Hepatic stellate cell (primary cell): ENCODE measurements around the gene PARD3.
A peak's percentile ranks its signal among the peaks of the same experiment; 100 is the strongest.
"Not testable (repeated sequence)": the region's sequence is repeated elsewhere in the genome, so short reads cannot be mapped to it uniquely, and the experiment has no call there.

Experiments used
- DNase-seq: peaks from one replicate; pipeline ENCODE4 v3.0.0; 2011; ENCODE audit warnings: low spot score

The PARD3 gene

GRCh38 chr10:34815185-34816084, at the start of gene PARD3:
TSS of gene PARD3 (minus strand) at chr10:34815296. CDS start at chr10:34814995, 301 bp downstream.
- DNase-seq, result peak; percentile 47

GRCh38 chr10:34864149-34865067, 49.3 kb upstream of the PARD3 start:
- no peak for DNase-seq

GRCh38 chr10:34862892-34863291, 47.8 kb upstream of the PARD3 start:
- no peak for DNase-seq

- DNase-seq, result no peak
Measured at GRCh38 chr10:34861293-34862021, 46.4 kb upstream of the PARD3 start.

- DNase-seq, result no peak
Measured at GRCh38 chr10:34859170-34859569, 44.1 kb upstream of the PARD3 start.

- no peak for DNase-seq
Measured at GRCh38 chr10:34858003-34858402, 42.9 kb upstream of the PARD3 start.

GRCh38 chr10:34854147-34854601, 39.1 kb upstream of the PARD3 start:
- peak; percentile 17 for DNase-seq

- DNase-seq, result no peak
Measured at GRCh38 chr10:34853357-34853756, 38.3 kb upstream of the PARD3 start.

GRCh38 chr10:34850558-34850957, 35.5 kb upstream of the PARD3 start:
- no peak for DNase-seq

GRCh38 chr10:34850036-34850435, 34.9 kb upstream of the PARD3 start:
- DNase-seq, result no peak

GRCh38 chr10:34845070-34845469, 30.0 kb upstream of the PARD3 start:
- no peak for DNase-seq

GRCh38 chr10:34844448-34844847, 29.4 kb upstream of the PARD3 start:
- DNase-seq, result no peak

- DNase-seq, result not testable (repeated sequence)
Measured at GRCh38 chr10:34843470-34843869, 28.4 kb upstream of the PARD3 start.

- no peak for DNase-seq
Measured at GRCh38 chr10:34838366-34838900, 23.3 kb upstream of the PARD3 start.

- no peak for DNase-seq
Measured at GRCh38 chr10:34835908-34836508, 20.9 kb upstream of the PARD3 start.

- no peak for DNase-seq
Measured at GRCh38 chr10:34834274-34834673, 19.2 kb upstream of the PARD3 start.

- no peak for DNase-seq
Measured at GRCh38 chr10:34830217-34830822, 15.2 kb upstream of the PARD3 start.

- no peak for DNase-seq
Measured at GRCh38 chr10:34826857-34827766, 12.0 kb upstream of the PARD3 start.

GRCh38 chr10:34826221-34826620, 11.1 kb upstream of the PARD3 start:
- no peak for DNase-seq

- DNase-seq, result no peak
Measured at GRCh38 chr10:34825414-34825813, 10.3 kb upstream of the PARD3 start.
